HG03354 (cell line): Measurements from ENCODE around the gene FAM168A.

Source experiments
- ATAC-seq: cut with Tn5 transposase; IDR thresholded peaks from one replicate; pipeline ENCODE4 v1.9.1; 2021; ENCODE audit warnings: mild to moderate bottlenecking; ENCODE audit not compliant: unreplicated experiment, poor library complexity, severe bottlenecking

FAM168A gene, protein sequence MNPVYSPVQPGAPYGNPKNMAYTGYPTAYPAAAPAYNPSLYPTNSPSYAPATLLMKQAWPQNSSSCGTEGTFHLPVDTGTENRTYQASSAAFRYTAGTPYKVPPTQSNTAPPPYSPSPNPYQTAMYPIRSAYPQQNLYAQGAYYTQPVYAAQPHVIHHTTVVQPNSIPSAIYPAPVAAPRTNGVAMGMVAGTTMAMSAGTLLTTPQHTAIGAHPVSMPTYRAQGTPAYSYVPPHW

GRCh38 chr11:73597956-73598718, at the start of gene FAM168A:
FAM168A (minus strand) TSS chr11:73598112; CDS start chr11:73468474, 129,638 bp downstream.
- ATAC-seq = peak; percentile 90

DNA sequence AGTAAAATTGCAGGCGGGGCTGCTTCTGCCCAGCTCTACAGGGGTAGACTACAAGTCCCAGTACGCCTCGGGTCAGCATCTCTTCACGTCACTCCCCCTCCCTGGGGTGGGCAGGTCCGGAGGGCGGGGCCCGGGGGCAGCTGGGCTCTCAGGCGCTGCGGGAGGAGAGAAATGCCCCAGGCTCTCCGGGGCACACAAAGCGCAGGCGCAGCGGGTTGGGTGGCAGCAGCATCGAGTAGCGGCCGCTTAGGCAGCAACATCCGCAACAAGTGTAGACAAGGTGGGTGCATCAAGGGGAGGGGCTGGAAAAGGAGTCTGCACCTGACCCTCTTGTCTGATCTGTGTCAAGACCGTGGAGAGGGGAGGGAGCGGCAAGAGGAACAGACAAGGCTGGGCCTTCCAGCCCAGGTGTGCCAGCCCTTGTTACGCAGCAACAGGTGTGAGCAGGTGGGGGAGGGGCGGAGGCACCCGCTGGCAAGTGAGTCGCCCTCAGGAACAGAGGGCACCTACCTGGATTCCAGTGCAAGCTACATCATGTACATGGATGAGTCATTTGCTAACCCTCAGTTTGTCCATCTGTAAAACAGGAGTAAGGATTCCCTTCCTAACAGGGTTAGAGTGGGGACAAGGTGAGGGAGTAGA, 49.7 kb upstream of the FAM168A start:
- peak; percentile 83 for ATAC-seq

- no peak for ATAC-seq
Observed at GRCh38 chr11:73645972-73646631, 48.2 kb upstream of the FAM168A start, which contains the start of gene PLEKHB1. PLEKHB1 (plus strand) TSS chr11:73646581; CDS start chr11:73646609, 28 bp downstream.

GRCh38 chr11:73645121-73645969, 47.4 kb upstream of the FAM168A start:
- no peak for ATAC-seq

GRCh38 chr11:73641668-73642067, 43.8 kb upstream of the FAM168A start:
- no peak for ATAC-seq

GRCh38 chr11:73640592-73640991, 42.7 kb upstream of the FAM168A start:
- no peak for ATAC-seq

DNA sequence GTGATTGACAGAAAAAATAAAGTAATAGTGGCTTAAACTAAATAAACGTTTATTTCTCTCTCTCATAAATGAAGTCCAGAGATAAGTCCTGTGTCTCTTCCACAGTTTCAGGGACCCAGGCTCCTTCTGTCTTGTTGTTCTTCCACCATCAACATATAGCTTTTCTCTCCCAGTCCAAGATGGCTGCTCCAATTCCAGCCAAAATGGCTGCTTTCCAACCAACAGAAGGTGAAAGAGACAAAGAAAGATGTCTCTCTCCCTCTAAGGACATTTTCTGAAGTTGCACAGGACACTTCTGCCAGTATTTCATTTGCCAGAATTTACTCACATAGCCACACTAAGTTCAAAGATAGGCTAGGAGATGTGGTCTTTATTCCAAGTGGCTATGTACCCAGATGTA, 39.1 kb upstream of the FAM168A start:
- no peak for ATAC-seq

- no peak for ATAC-seq
Observed at GRCh38 chr11:73636249-73636648, 38.3 kb upstream of the FAM168A start.

GRCh38 chr11:73635721-73636120, 37.8 kb upstream of the FAM168A start:
- ATAC-seq = no peak

DNA sequence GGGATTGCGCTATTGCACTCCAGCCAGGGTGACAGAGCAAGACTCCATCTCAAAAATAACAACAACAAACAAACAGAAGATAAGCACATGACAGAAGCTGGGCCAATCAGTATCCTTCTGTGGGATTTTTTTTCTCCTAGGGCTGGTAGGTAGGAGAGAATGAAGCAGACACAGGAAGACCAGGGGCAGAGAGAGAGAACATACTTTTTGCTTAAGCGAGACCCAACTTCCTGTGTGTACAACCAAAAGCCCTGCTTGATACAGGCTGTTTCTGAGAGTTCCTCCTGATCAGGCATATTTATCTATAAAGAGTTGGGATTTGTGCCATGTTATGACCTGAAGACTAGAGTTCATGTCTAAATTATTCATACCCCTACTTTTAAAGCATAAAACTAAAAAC, 36.1 kb upstream of the FAM168A start:
- ATAC-seq = no peak

DNA sequence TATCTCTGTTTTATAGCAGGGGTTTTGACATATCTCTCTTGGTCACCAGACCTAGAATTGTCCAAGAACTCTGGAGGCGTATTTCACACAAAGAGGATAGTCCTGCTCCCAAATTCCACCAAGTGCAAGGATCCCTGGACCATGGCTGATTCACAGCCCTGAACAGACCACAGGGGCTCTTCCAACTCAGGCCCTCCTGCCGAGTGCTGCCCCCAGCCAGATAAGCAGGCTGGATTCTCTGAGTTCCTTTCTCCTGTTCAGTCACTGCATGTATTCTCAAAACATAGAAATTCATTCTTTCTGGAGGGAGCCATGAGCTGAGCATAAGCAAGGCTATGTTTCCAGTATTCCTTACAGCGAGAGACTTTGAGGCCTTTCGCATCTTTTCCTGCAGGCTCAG, 35.1 kb upstream of the FAM168A start:
- no peak for ATAC-seq

DNA sequence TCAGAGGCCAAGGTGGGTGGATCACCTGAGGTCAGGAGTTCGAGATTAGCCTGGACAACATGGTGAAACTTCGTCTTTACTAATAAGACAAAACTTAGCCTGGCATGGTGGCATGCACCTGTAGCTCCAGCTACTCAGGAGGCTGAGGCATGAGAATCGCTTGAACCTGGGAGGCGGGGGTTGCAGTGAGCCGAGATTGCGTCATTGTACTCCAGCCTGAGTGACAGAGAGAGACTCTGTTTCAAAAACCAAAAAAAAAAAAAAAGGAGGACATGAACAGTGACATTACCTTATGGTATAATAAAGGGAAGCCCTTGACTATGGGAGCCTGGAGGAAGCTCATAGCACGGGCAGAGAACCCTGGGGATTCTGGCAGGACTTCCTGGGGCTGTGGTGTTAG, 32.0 kb upstream of the FAM168A start:
- no peak for ATAC-seq

DNA sequence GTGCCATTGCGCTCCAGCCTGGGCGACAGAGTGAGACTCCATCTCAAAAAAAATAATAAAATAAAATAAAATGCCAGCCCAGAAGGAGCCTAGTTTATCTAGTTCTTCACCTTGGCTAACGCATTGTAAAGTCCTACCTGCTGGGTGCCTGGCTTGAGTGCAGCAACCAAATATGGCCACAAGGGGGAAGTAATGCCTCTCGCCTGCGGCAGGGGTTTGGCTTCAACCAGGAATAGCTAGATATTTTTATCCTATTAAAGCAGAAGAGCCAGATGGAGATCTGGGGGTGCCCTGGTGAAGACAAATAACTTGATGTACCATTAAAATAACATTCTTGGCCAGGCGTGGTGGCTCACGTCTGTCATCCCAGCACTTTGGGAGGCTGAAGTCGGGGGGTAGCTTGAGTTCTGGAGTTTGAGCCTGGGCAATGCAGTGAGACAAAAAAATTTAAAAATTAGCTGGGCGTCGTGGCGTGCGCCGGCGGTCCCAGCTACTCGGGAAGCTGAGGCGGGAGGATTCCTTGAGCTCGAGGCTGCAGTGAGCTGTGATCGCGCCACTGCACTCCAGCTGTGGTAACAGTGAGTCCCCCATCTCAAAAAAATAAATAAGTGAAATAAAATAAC, 27.9 kb upstream of the FAM168A start:
- no peak for ATAC-seq

DNA sequence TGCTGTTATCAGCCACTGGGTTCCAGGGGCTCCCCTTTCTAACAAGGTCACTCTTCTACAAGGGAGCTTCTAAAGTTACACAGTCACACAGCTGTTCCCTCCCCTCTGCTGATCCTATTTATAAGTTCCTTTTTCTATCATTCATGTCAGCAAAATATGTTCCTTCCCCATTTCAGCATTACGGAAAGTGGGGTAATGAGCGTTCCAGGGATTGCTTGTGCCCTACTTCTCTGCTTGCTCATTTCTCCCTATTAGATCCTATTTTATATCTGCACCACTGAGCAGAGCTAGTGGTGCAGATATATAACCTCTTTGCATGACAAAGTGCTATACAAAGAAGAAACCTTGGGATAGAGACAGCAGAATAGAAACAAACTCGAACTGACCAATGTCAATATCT, 25.8 kb upstream of the FAM168A start:
- no peak for ATAC-seq

GRCh38 chr11:73622926-73623593, 25.1 kb upstream of the FAM168A start:
- no peak for ATAC-seq

DNA sequence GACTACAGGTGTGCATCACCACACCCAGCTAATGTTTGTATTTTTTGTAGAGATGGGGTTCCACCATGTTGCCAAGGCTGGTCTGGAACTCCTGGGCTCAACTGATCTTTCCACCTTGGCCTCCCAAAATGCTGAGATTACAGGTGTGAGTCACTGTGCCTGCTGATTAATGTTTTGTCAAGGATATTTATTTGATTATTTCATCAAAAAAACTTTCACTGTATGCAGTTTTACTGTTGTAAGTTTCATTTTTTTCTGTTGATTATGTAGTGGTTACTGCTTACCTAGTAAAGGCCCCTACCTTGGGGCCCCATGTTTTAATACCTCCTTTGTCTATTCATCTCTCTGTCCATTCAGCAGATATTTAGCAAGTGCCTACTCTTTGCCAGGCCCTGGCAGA, 16.7 kb upstream of the FAM168A start:
- no peak for ATAC-seq

DNA sequence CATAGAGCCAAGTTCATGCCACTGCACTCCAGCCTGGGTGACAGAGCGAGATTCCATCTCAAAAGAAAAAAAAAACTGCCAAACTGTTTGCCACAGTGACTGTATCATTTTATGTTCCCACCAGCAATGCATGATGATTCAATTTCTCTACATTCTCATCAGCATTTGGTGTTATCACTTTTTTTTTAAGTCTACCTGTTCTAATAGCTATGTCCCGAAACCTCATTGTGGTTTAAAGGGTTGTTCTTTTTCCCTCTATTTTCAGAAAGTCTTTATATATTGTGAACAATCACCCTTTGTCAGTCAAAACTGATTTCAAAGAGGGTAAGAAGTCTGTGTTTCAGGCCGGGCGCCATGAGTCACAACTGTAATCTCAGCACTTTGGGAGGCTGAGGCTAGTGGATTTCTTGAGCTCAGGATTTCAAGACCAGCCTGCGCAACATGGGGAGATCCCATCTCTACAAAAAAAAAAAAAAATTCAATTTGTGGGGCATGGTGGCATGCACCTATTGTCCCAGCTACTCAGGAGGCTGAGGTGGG, 14.8 kb upstream of the FAM168A start:
- ATAC-seq = no peak

GRCh38 chr11:73598719-73599379, 937 bp upstream of the FAM168A start:
- peak; percentile 11 for ATAC-seq
